K562 (cell line): ENCODE data around the gene UBE2QL1. TPM values are rescaled to one million over a fixed set of nuclear protein-coding genes. Genes with fewer than 3 reads are reported as not detected.

ENCODE experiments used
- ATAC-seq: fragments of 200-7000 bp; cut with Tn5 transposase; 3 replicates; pipeline ENCODE4 v1.9.1; 2020; ENCODE audit warnings: moderate library complexity
- BruUV-seq: library from RNA; stranded (reverse); fragments of 400-500 nt; replicated peaks from 2 replicates; lab custom pipeline; 2021; lab: Mats Ljungman, UMichigan
- CTCF ChIA-PET: fragments of 300-600 bp; formaldehyde crosslinking; extraction: SDS; loops from one replicate; lab custom pipeline; 2021; ENCODE audit warnings: low intra/inter-chr PET ratio; lab: Yijun Ruan, JAX
- POLR2A ChIA-PET: fragments of 300-600, 350-650 bp; sonication (Branson Sonifier 250); formaldehyde crosslinking; extraction: SDS; loops from one replicate; lab custom pipeline; 2021; ENCODE audit warnings: antibody characterized with exemption, inconsistent platforms; lab: Yijun Ruan, JAX
- DNase-seq, 4 experiments: peaks; one replicate each; pipeline versions ENCODE4 v3.0.0 to v3.0.0-alpha.2; 2011 to 2018; ENCODE audit warnings: low spot score in 3 of 4, mixed read lengths in 3 of 4; ENCODE audit errors: extremely low read depth in 1 of 4
- FAIRE-seq: peaks from 2 replicates; lab custom pipeline; 2011; peaks lifted over from hg19 to GRCh38; lab: Jason Lieb, UNC
- H2AFZ ChIP-seq: 2 replicates; pipeline ENCODE4 v1.6.0; 2011; ENCODE audit warnings: low read depth, low read length, control low read depth, inconsistent platforms
- H3K27ac ChIP-seq: fragments of 200-600 bp; 3 replicates; pipeline ENCODE4 v1.8.0; 2011; ENCODE audit warnings: low read depth, mild to moderate bottlenecking, control low read depth, inconsistent platforms, low read length, moderate library complexity, mixed read lengths; ENCODE audit errors: extremely low read depth
- H3K27me3 ChIP-seq, 2 experiments: fragments of 300-600 bp in 1 of 2; 2 replicates in 1 of 2; 3 replicates in 1 of 2; pipeline versions ENCODE4 v1.6.0 to v1.8.0; 2011; ENCODE audit warnings: inconsistent platforms in 2 of 2, low read length in 2 of 2, mild to moderate bottlenecking in 1 of 2, mixed read lengths in 1 of 2, moderate library complexity in 1 of 2; ENCODE audit not compliant: control insufficient read depth in 2 of 2, insufficient read depth in 2 of 2
- H3K36me3 ChIP-seq: fragments of 300-600 bp; 3 replicates; pipeline ENCODE4 v1.8.0; 2011; ENCODE audit warnings: mild to moderate bottlenecking, low read length, inconsistent platforms; ENCODE audit not compliant: control insufficient read depth, insufficient read depth
- H3K4me1 ChIP-seq, 2 experiments: fragments of 200-600 bp in 1 of 2; replicated peaks in 1 of 2; 2 replicates in 1 of 2; 3 replicates in 1 of 2; pipeline versions ENCODE4 v1.5.1 to v1.8.0; 2011; ENCODE audit warnings: inconsistent platforms in 2 of 2, low read length in 2 of 2, mild to moderate bottlenecking in 1 of 2, mixed read lengths in 1 of 2, moderate library complexity in 1 of 2; ENCODE audit not compliant: control insufficient read depth in 2 of 2, insufficient read depth in 2 of 2
- H3K4me2 ChIP-seq: 2 replicates; pipeline ENCODE4 v1.6.1; 2011; ENCODE audit warnings: low read length, control low read depth, inconsistent platforms, mixed read lengths; ENCODE audit not compliant: insufficient read depth
- H3K4me3 ChIP-seq: fragments of 200-600 bp; sonication (generic), shearing (Covaris generic); 2 replicates; pipeline ENCODE4 v1.5.1; 2016; ENCODE audit warnings: control low read depth, inconsistent platforms
- H3K79me2 ChIP-seq: fragments of 200-600 bp; 3 replicates; pipeline ENCODE4 v1.8.0; 2011; ENCODE audit warnings: low read length, inconsistent platforms; ENCODE audit not compliant: control insufficient read depth, insufficient read depth
- H3K9ac ChIP-seq, 2 experiments: 2 replicates each; pipeline versions ENCODE4 v1.6.0 to v1.6.1; 2011; ENCODE audit warnings: low read depth in 2 of 2, low read length in 2 of 2, control low read depth in 1 of 2, inconsistent platforms in 1 of 2, mild to moderate bottlenecking in 1 of 2, mixed read lengths in 1 of 2; ENCODE audit not compliant: insufficient read depth in 1 of 2
- H3K9me1 ChIP-seq: one replicate; pipeline ENCODE4 v1.6.0; 2011; ENCODE audit warnings: inconsistent platforms, mild to moderate bottlenecking, low read length, moderate library complexity; ENCODE audit not compliant: control insufficient read depth, insufficient read depth
- H3K9me3 ChIP-seq: replicated peaks from 2 replicates; pipeline ENCODE4 v1.5.1; 2011; ENCODE audit warnings: low read depth, low read length, inconsistent platforms; ENCODE audit not compliant: control insufficient read depth, insufficient read depth
- H4K20me1 ChIP-seq: replicated peaks from 2 replicates; pipeline ENCODE4 v1.6.1; 2011; ENCODE audit warnings: low read length, inconsistent platforms, mixed read lengths; ENCODE audit not compliant: control insufficient read depth, insufficient read depth
- C11orf30 ChIP-seq: fragments of 450-650 bp; IDR thresholded peaks from 2 replicates; pipeline ENCODE4 v1.6.1; 2016; ENCODE audit warnings: low read depth, mild to moderate bottlenecking
- IRF2 ChIP-seq: sonication (generic); formaldehyde crosslinking; IDR thresholded peaks from 2 replicates; pipeline ENCODE4 v1.8.1; 2022; ENCODE audit warnings: mild to moderate bottlenecking, missing genetic modification reagents
- MAFG ChIP-seq: fragments of 450-650 bp; conservative IDR thresholded peaks from 2 replicates; pipeline ENCODE4 v1.6.1; 2016; ENCODE audit warnings: missing genetic modification characterization, missing compliant biosample characterization
- MAFK ChIP-seq: IDR thresholded peaks from 2 replicates; pipeline ENCODE4 v1.6.1; 2011; ENCODE audit warnings: low read length, improper control_type of control experiment
- NFE2 ChIP-seq: IDR thresholded peaks from 2 replicates; pipeline ENCODE4 v1.6.1; 2014; ENCODE audit warnings: antibody characterized with exemption, low read depth
- SMARCE1 ChIP-seq: fragments of 450-650 bp; IDR thresholded peaks from 2 replicates; pipeline ENCODE4 v1.7.1; 2016; ENCODE audit warnings: mild to moderate bottlenecking
- ZNF316 ChIP-seq: fragments of 450-650 bp; IDR thresholded peaks from 2 replicates; pipeline ENCODE4 v1.6.1; 2016
- ZNF445 ChIP-seq: fragments of 250-450 bp; sonication (Bioruptor Pico); IDR thresholded peaks from 2 replicates; pipeline ENCODE4 v1.4.0; 2020; ENCODE audit warnings: low read depth, mild to moderate bottlenecking, moderate library complexity
- ZNF830 ChIP-seq: fragments of 250-450 bp; sonication (Bioruptor Pico); IDR thresholded peaks from 2 replicates; pipeline ENCODE4 v1.5.0; 2021; ENCODE audit warnings: mild to moderate bottlenecking
- WGBS: fragments of 100-300 bp; shearing (Covaris generic); methylation state at CpG from one replicate; pipeline ENCODE4 v1.1.6; 2016; ENCODE audit warnings: low coverage, mixed read lengths; ENCODE audit not compliant: insufficient coverage; ENCODE audit errors: missing lambda C conversion rate; 5-methylcytosine and 5-hydroxymethylcytosine counted together
- in situ Hi-C: fragments of 300-500 bp; cut with MboI; formaldehyde crosslinking; loops from 4 replicates; pipeline ENCODE4 v1.15.0; 2018; ENCODE audit warnings: inconsistent platforms, mixed read lengths
- intact Hi-C: fragments of 100-400 bp; cut with micrococcal nuclease; formaldehyde crosslinking; loops from 2 replicates; pipeline ENCODE4 v1.14.2; 2022
- polyA plus RNA-seq, 8 experiments: library from polyadenylated mRNA; depleted of rRNA in 4 of 8; stranded (reverse) in 5 of 8; unstranded in 3 of 8; fragments of >200 nt; fragmentation: Nextera tagmentation in 2 of 8; fragmentation: Illumina TruSeq in 1 of 8; extraction: Ambion mirVana in 2 of 8; extraction: Trizol in 1 of 8; gene quantifications; 2 replicates each; pipeline versions ENCODE4 v1.2.1 to v1.2.3, GENCODE V29; 2011 to 2014; ENCODE audit warnings: inconsistent platforms in 1 of 8, missing spikeins in 1 of 8
- total RNA-seq, 7 experiments: library from RNA; depleted of rRNA in 6 of 7; stranded (reverse); fragments of >200 nt in 6 of 7; fragmentation: Illumina TruSeq in 2 of 7; extraction: Trizol in 2 of 7; gene quantifications; 2 replicates each; pipeline versions ENCODE4 v1.2.1 to v1.2.3, GENCODE V29; 2011 to 2021; ENCODE audit warnings: low replicate concordance in 1 of 7
- TF ChIP-seq, protein P1 (sequence below), 2 experiments: fragments of 250-450 bp in 1 of 2; fragments of 450-650 bp in 1 of 2; sonication (Bioruptor Pico) in 1 of 2; IDR thresholded peaks; 2 replicates each; pipeline versions ENCODE4 v1.6.1 to v1.8.0; 2016 to 2021; ENCODE audit warnings: mild to moderate bottlenecking in 2 of 2, moderate library complexity in 2 of 2, missing compliant biosample characterization in 1 of 2, missing genetic modification characterization in 1 of 2

The UBE2QL1 gene
- total and polyA plus RNA-seq, 9 of the 15 experiments (the other 6 are each of a cell fraction or from before 2014, with no cell fraction given) = not detected

DNA sequence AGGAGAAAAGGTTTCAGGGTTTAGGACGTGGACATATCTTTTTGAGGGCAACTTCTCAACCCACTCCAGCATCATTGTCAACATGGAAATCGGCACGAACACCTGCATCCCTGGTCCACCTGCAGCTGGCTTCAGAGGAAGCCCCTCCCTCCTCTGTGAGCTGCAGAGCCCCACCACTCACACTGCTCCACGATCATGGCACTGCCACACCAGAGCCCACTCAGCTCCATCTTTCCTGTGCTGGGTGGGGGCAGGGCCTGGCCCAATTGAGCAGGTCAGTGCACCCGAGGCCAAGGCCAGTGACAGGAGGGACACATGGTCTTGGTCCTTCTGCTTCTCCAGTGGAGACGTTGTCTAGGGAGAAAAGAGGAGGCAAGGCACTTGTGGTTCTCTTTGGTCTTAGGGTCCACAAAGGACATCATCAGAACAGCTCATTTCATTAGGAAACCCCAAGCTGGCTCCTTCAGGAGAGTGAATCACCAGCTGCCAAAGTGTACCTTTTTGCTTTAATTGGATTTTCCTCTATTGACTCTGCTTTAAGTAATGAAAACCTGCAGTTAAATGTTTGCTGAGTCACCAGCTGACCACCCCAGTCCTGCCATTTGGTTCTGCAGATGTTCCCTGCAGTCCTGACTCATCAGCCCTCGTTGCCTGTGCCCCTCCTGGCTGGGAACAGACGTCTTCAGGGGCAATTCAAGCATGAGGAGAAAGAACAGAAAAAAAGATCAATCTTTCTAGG lies 56.2 kb downstream of the UBE2QL1 start:
- ChIA-PET CTCF (no interaction called here), POLR2A (interaction anchor here (0.6 kb wide), 1 partner anchor 28 kb away, joined by 3 read pairs; no protein-coding TSS in a partner anchor)
- H3K9me3 ChIP-seq = no peaks in the 10 kb centered on the region
- H3K9me1 ChIP-seq = no peaks in the 10 kb centered on the region
- no peaks in the 10 kb centered on the region; a peak in 1 of 5 replicates for H3K4me1 ChIP-seq
- no peak overlapping the region for H3K27ac ChIP-seq
- H4K20me1 ChIP-seq = no peaks in the 10 kb centered on the region; the same call in 1 of the 2 replicates
- in situ Hi-C loops = no loop called here
- H3K4me3 ChIP-seq = no peak overlapping the region
- peaks cover 27 to 56% of the 10 kb centered on the region in 2 experiments; a peak in 4 of 5 replicates for H3K27me3 ChIP-seq
- no peaks in the 10 kb centered on the region for H3K79me2 ChIP-seq
- DNase-seq = no peak
- H3K36me3 ChIP-seq = no peaks in the 10 kb centered on the region
- no peak overlapping the region for H2AFZ ChIP-seq
- peak; percentile 37 for FAIRE-seq
- no peak for ATAC-seq
- no peak overlapping the region for H3K4me2 ChIP-seq
- intact Hi-C loops = no loop called here
- under 1% methylated on average over 8 of the region's 8 CpGs for WGBS
- BruUV-seq = no TSS peak
- no peak for TF ChIP-seq ZNF830
- 0 out of 2 replicates have a peak, but pooled peaks have one; percentile 17 for TF ChIP-seq ZNF316
- TF ChIP-seq, protein P1, sequence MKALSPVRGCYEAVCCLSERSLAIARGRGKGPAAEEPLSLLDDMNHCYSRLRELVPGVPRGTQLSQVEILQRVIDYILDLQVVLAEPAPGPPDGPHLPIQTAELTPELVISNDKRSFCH (CRISPR knock-in tag; IDR thresholded peaks at IDR 0.05) = no peak
- TF ChIP-seq, protein P1 (tag; IDR thresholded peaks at IDR 0.05) = no peak
- TF ChIP-seq IRF2 = no peak
- TF ChIP-seq ZNF445 = no peak
- peak; percentile 52 for TF ChIP-seq NFE2
- TF ChIP-seq C11orf30 = peak; percentile 37; the same call in 1 of the 2 replicates
- peak; percentile 19; the same call in 1 of the 2 replicates for TF ChIP-seq MAFK
- TF ChIP-seq SMARCE1 = no peak
- 0 out of 2 replicates have a peak, but pooled peaks have one; percentile 26 for TF ChIP-seq MAFG (tag)
- TF ChIP-seq, all 486 proteins: peak for 5
- 0 out of 4 replicates have a peak overlapping the region, but pooled peaks of 1 of the 2 experiments have one; percentile 15 for H3K9ac ChIP-seq
